ENCODE data around the gene ZFYVE26.
"Not testable (repeated sequence)": the region's sequence is repeated elsewhere in the genome, so short reads cannot be mapped to it uniquely, and the experiment has no call there.

ZFYVE26 gene

GRCh38 chr14:67704484-67705089, 111.8 kb downstream of the ZFYVE26 start:
- peak; percentile 75 for DNase-seq

- no peak for DNase-seq
These were observed 112.4 kb downstream of the ZFYVE26 start for GRCh38 chr14:67703997-67704396.

- DNase-seq, result not testable (repeated sequence)
These were observed 114.9 kb downstream of the ZFYVE26 start, which contains the start of gene RDH12 for GRCh38 chr14:67701492-67701891. TSS of gene RDH12 (plus strand) at chr14:67701886. CDS start at chr14:67722643, 20,757 bp downstream.

GRCh38 chr14:67698179-67698578, 118.2 kb downstream of the ZFYVE26 start:
- DNase-seq, result no peak

GRCh38 chr14:67697006-67697405, 119.4 kb downstream of the ZFYVE26 start:
- no peak for DNase-seq
